Heart right ventricle (tissue), 16 donors: ENCODE results near the gene BRF1. TPM values are rescaled to one million over a fixed set of nuclear protein-coding genes. Genes with fewer than 3 reads are reported as not detected.

Source experiments
- ATAC-seq, 8 donors: fragments of 200-7000 bp; cut with Tn5 transposase; one replicate each; pipeline ENCODE4 v1.9.1; 2020; ENCODE audit warnings: mild to moderate bottlenecking in 8 of 8, moderate library complexity in 8 of 8, moderate number of reproducible peaks in 1 of 8
- DNase-seq, 2 donors: peaks; one replicate each; pipeline ENCODE4 v3.0.0-alpha.2; 2020
- H3K27ac ChIP-seq, 10 donors: fragments of 200-600 bp; sonication (generic) in 2 of 10; one replicate each; pipeline versions ENCODE4 v1.5.0 to v1.8.0; 2020 to 2022; ENCODE audit warnings: mild to moderate bottlenecking in 3 of 10
- H3K27me3 ChIP-seq, 7 donors: fragments of 200-600 bp; one replicate each; pipeline ENCODE4 v1.8.0; 2021 to 2022; ENCODE audit warnings: mild to moderate bottlenecking in 2 of 7
- H3K36me3 ChIP-seq, 9 donors: fragments of 200-600 bp; sonication (generic) in 1 of 9; one replicate each; pipeline versions ENCODE4 v1.5.0 to v1.8.0; 2020 to 2022; ENCODE audit warnings: mild to moderate bottlenecking in 2 of 9
- H3K4me1 ChIP-seq, 9 donors: fragments of 200-600 bp; sonication (generic) in 1 of 9; one replicate each; pipeline versions ENCODE4 v1.5.0 to v1.8.0; 2020 to 2022; ENCODE audit warnings: mild to moderate bottlenecking in 4 of 9
- H3K4me3 ChIP-seq, 10 donors: fragments of 200-600 bp; sonication (generic) in 2 of 10; one replicate each; pipeline versions ENCODE4 v1.5.0 to v1.8.0; 2020 to 2022; ENCODE audit warnings: mild to moderate bottlenecking in 7 of 10, moderate library complexity in 2 of 10
- H3K9me3 ChIP-seq, 11 donors: fragments of 200-600 bp in 10 of 11; sonication (generic) in 2 of 11; one replicate each; pipeline versions ENCODE4 v1.5.0 to v1.8.0; 2013 to 2022; ENCODE audit warnings: mild to moderate bottlenecking in 2 of 11, control low read depth in 1 of 11, moderate library complexity in 1 of 11
- CTCF ChIP-seq, 9 donors: fragments of 200-600 bp; sonication (generic) in 2 of 9; IDR thresholded peaks; one replicate each; pipeline versions ENCODE4 v1.5.0 to v1.8.0; 2021 to 2022; ENCODE audit warnings: antibody characterized with exemption in 9 of 9, mild to moderate bottlenecking in 5 of 9, moderate library complexity in 1 of 9
- WGBS, 2 donors: extraction: QIAGEN DNeasy Blood & Tissue Kit; methylation state at CpG; one replicate each; pipeline ENCODE4 v1.1.7; 2013; ENCODE audit warnings: inconsistent platforms in 1 of 2; 5-methylcytosine and 5-hydroxymethylcytosine counted together
- intact Hi-C, 10 donors: fragments of 100-400 bp; cut with DNase I; formaldehyde crosslinking; loops; one replicate each; pipeline versions ENCODE4 v1.11.1 to v1.14.2; 2022
- polyA plus RNA-seq, 2 donors: library from polyadenylated mRNA; stranded (reverse); fragments of 200-250 nt; gene quantifications; one replicate each; pipeline ENCODE4 v1.2.3, GENCODE V29; 2013
- total RNA-seq, 10 donors: library from RNA; stranded (reverse); fragmentation: NEBNext Ultra II Directional in 3 of 10; extraction: Animal tissue kit (Norgen Biotek cat#: 25700) in 3 of 10; gene quantifications; one replicate each; pipeline versions ENCODE4 v1.2.1 to v1.2.4, GENCODE V29; 2021 to 2023
- donor health status: Arrhythmogenic right ventricular cardiomyopathy.
- donor health status: ischemic (EF 13 %, LVEDD 7.1; RV severe dilation, severe dysfunction).
- donor health status: healthy with polysubstance abuse.
- donor health status: DM: no; HTN: yes; CAD: no.
- donor health status: DM: no; HTN: no; CAD: no.
- donor health status: ischemic (EF 25% LVEDD 6.9; RV normal size, moderate dysfunction).
- donor health status: ischemic (EF 25% LVEDD 5.7; RV mildly dilated, moderate dysfunction).
- donor health status: healthy.
- donor health status: DM: yes; HTN: yes; CAD: no.
- donor health status: Ischemic cardiomyopathy.
- donor health status: ischemic (EF 35%, LVEDD 5.7; RV mildly dilated, moderate dysfunction).
- donor health status: nonischemic (EF 11% LVEDD 7.7; RV severe dilation, severe dysfunction).
- donor health status: DM: yes; HTN: yes; CAD: no.
- donor health status: PGD.
- donor health status: ischemic (EF 29% LVEDD 5.4; RV normal size, mild dysfunction).
- donor health status: nonischemic (EF 23%, LVEDD 6.1; RV moderate dilation, normal function).

The BRF1 gene
- total and polyA plus RNA-seq, 12 donors: 12.7 to 30.8 (median 16.2) TPM

GRCh38 chr14:105307052-105307727, 6.4 kb upstream of the BRF1 start:
- H3K4me1 ChIP-seq: peaks cover 0 to 5% (median 0%) of the 10 kb centered on the region in 9 donors
- ATAC-seq: no peak
- H3K27ac ChIP-seq: no peak overlapping the region
- no peaks in the 10 kb centered on the region for H3K27me3 ChIP-seq
- no peak overlapping the region for H3K4me3 ChIP-seq
- no peak for TF ChIP-seq CTCF (IDR thresholded peaks at IDR 0.05)
- no peak for DNase-seq
- WGBS, 2 donors: 81 to 84% methylated on average over 4 of the region's 4 CpGs
- H3K36me3 ChIP-seq: no peaks in the 10 kb centered on the region
- intact Hi-C loops: no loop called here
- no peaks in the 10 kb centered on the region for H3K9me3 ChIP-seq

GRCh38 chr14:105305791-105306190, 5.0 kb upstream of the BRF1 start:
- ATAC-seq: no peak
- WGBS, 2 donors: 79% methylated on average over 9 of the region's 9 CpGs
- H3K27ac ChIP-seq: no peak overlapping the region
- no peak overlapping the region for H3K4me3 ChIP-seq
- H3K27me3 ChIP-seq: no peaks in the 10 kb centered on the region
- no peaks in the 10 kb centered on the region for H3K9me3 ChIP-seq
- no peaks in the 10 kb centered on the region for H3K36me3 ChIP-seq
- intact Hi-C loops: no loop called here
- peaks cover 0 to 13% (median 0%) of the 10 kb centered on the region in 9 donors for H3K4me1 ChIP-seq
- DNase-seq: no peak
- TF ChIP-seq CTCF (IDR thresholded peaks at IDR 0.05): no peak

GRCh38 chr14:105305345-105305744, 4.5 kb upstream of the BRF1 start:
- no peak for DNase-seq
- no peak overlapping the region for H3K27ac ChIP-seq
- WGBS, 2 donors: 80 to 84% methylated on average over 9 of the region's 9 CpGs

GRCh38 chr14:105304565-105304964, 3.8 kb upstream of the BRF1 start:
- H3K4me1 ChIP-seq: peaks cover 3 to 19% (median 7%) of the 10 kb centered on the region in 9 donors
- H3K36me3 ChIP-seq: no peaks in the 10 kb centered on the region
- H3K4me3 ChIP-seq: no peak overlapping the region
- H3K27me3 ChIP-seq: no peaks in the 10 kb centered on the region
- TF ChIP-seq CTCF (IDR thresholded peaks at IDR 0.05): no peak
- WGBS, 2 donors: 81 to 84% methylated on average over 9 of the region's 9 CpGs
- H3K27ac ChIP-seq: no peak overlapping the region
- H3K9me3 ChIP-seq: no peaks in the 10 kb centered on the region
- ATAC-seq (no peak), DNase-seq (no peak)
- intact Hi-C loops: no loop called here

More at GRCh38 chr14:105305345-105305744, 4.5 kb upstream of the BRF1 start:
- H3K9me3 ChIP-seq: no peaks in the 10 kb centered on the region
- no peaks in the 10 kb centered on the region for H3K36me3 ChIP-seq
- peaks cover 0 to 13% (median 0%) of the 10 kb centered on the region in 9 donors for H3K4me1 ChIP-seq
- TF ChIP-seq CTCF (IDR thresholded peaks at IDR 0.05): no peak
- H3K27me3 ChIP-seq: no peaks in the 10 kb centered on the region
- no peak overlapping the region for H3K4me3 ChIP-seq
- no peak for ATAC-seq
- intact Hi-C loops: no loop called here
